NCI-H1417 (cell line): ENCODE measurements around the gene ZDHHC20.

ENCODE experiments used
- DNase-seq, 3 experiments: peaks; one replicate each; lab custom pipeline; 2025; lab: John Stamatoyannopoulos, UW

ZDHHC20 gene

DNA sequence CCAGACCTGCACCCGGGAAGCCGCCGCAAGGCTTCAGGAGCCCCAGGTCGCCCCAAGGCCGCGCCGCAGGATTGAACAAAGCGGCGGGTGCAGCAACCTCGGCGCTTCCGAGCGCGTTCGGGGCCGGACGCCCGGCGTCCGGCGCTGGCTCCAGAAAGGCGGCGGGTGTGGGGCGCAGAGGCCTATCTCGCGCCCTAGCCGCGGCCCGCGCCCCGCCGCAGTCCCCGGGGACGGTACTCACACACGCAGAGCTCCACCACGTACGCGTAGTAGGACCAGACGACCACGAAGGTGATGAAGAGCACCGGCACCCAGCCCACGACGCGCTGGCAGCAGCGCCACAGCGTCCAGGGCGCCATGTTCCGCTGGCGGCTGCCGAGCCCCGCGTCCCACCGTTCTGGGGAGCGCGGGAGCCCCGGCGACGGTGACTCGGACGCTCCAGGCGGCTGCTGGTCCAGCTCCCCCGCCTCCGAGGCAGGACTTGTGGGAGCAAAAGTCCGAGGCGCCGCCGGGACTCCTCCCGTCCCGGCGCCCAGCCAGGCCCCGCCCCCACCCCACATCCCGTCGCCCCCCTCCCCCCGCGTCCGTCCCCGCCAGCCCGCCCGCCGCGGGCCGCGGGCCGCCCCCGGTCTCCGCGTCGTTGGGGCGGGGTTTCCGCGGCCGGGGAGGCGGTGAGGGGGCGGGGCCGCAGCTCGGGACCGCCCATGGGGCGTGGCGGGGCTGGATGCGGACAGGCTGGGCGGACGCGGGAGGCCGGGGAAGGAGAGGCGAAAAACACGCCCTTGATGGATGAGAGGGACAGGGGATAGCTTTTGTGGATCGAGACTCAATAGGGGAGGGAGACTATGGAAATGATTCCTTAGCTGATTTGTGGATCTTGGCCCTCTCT lies at the start of gene ZDHHC20:
TSS of gene ZDHHC20 (minus strand) at position 491 of the 889 bp plus-strand sequence. CDS start at position 359, 132 bp downstream.
- DNase-seq: peak; percentile 82 to 83 (median 83)

GRCh38 chr13:21504379-21504778 lies 45.3 kb upstream of the ZDHHC20 start:
- no peak for DNase-seq

- DNase-seq: no peak
Measured at GRCh38 chr13:21501686-21502085, 42.6 kb upstream of the ZDHHC20 start.

DNA sequence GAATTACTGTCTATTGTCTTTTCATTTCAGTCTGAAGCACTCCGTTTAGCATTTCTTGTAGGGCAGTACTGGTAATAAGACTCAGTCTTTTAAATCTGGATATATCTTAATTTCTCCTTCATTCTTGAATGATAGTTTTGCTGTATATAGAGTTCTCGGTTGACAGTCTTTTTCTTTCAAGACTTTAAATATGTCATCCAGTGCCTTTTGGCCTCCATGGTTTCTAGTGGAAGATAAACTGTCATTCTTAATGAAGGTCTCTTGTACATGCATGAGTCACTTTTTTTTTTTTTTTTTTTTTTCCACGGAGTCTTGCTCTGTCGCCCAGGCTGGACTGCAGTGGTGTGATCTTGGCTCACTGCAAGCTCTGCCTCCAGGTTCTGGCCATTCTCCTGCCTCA lies 27.2 kb upstream of the ZDHHC20 start:
- no peak for DNase-seq

- DNase-seq: no peak
Measured at GRCh38 chr13:21483748-21484147, 24.6 kb upstream of the ZDHHC20 start.

DNA sequence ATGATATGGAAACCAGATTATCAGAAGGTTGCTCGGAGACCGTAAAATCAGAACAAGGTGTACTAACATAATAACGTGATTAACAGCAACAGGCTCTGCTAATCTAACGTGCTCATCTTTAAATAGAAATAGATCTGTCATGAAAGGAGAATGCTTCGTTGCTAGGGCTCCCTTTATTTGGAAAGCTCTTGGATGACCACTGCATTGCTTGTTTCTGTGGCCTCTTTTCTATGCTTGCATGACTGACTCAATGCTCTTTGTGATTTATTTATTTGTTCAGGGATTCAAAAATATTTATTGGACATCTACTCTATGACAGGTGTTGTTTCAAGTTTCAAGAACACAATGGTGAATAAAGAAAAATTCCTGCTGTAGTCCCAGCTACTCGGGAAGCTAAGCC lies 22.3 kb upstream of the ZDHHC20 start:
- peak in 1 of 3 experiments; percentile 31 for DNase-seq

- peak; percentile 30 to 82 (median 54) for DNase-seq
Measured at GRCh38 chr13:21478881-21479808, 20.0 kb upstream of the ZDHHC20 start.

- DNase-seq: peak; percentile 45 to 81 (median 59)
Measured at GRCh38 chr13:21476893-21477472, 17.9 kb upstream of the ZDHHC20 start.

GRCh38 chr13:21475115-21475514 lies 16.0 kb upstream of the ZDHHC20 start:
- no peak for DNase-seq

DNA sequence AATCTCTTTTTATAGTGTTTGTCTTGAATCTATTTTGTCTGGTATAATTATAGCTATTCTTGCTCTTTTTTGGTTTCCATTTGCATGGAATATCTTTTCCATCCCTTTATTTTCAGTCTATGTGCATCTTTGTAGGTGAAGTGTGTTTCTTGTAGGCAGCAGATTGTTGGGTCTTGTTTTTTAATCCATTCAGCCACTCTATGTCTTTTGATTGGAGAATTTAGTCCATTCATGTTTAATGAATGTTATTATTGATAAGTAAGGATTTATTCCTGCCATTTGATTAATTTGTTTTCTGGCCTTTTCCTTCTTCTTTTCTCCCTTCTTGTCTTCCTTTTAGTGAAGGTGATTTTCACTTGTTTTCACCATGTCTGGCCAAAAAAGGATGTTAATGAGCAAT lies 11.7 kb upstream of the ZDHHC20 start:
- DNase-seq: no peak

DNA sequence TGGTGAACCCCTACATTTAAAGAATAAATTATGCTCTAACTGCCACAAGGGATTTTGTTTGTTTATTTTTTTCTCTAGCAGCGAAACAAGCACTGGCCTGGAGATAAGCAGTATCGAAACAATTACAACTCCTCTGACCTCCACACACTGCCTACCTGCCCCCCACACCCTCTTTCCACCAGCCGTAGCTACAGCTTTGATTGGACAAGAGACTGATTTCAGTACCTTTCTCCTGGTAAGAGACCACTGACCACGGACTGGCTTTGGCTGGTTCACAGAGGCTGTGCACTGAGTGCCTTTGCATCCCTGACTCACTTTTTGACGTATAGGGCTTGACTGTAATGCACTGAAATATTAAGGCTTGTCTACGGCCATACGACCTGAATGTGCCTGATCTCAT lies 7.4 kb upstream of the ZDHHC20 start:
- DNase-seq: no peak

- DNase-seq: peak in 2 of 3 experiments; percentile 12 to 28
Measured at GRCh38 chr13:21465710-21466160, 6.6 kb upstream of the ZDHHC20 start.

- no peak for DNase-seq
Measured at GRCh38 chr13:21463424-21463823, 4.3 kb upstream of the ZDHHC20 start.

GRCh38 chr13:21461131-21461530 lies 2.0 kb upstream of the ZDHHC20 start:
- DNase-seq: no peak

DNA sequence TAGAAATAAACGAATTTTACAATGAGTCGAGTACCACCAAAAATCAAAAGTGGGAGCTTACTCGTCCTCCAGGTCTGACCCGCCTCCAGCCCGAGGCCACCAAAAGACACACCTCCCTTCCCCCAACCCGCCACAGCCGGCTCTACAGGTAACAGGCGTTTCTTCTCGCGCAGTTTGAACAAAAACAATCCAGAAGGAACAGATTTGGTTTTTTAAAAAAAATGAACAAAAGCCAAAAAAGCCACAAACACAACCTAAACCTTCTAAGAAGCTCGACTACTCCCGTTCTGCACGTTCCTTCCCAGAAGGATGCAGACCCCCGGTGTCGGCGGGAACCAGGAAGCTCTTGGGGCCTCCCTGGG lies 671 bp downstream of the ZDHHC20 start:
- DNase-seq: peak; percentile 33 to 75 (median 64)

- no peak for DNase-seq
Measured at GRCh38 chr13:21453387-21454081, 5.6 kb downstream of the ZDHHC20 start.

DNA sequence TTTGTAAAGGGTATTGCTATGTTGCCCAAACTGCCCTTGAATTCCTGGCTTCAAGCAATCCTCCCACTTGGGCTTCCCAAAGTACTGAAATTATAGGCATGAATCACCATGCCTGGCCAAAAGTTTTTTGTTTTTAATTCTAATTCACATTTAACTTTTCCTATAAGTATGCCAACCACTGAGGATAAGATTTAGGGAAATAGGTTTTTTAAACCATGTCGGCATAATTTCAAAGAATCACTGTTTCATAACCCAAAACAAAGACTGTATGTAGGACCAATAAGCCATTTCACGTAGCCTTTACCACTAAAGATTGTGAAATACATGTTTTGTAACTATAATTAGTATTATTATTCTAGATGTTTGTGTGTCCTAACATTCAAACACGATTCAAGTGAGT lies 8.2 kb downstream of the ZDHHC20 start:
- no peak for DNase-seq

DNA sequence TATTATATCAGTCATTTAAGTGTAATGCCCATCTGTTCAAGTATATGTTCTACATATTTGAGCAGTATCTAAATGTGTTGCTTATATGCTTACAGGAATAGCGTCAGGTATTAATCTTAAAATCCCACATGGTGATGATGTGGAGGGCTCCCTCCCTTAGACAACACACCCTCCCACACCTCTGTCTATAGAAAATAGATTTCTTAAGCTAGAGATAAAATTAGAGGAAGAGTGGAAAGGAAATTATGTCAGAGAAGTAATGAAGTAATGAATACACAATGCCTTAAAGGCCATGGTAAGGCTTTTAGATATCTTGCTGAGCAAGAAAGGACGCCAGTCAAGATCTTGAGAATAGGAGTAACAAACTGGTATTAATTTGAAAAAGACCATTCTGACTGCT lies 12.4 kb downstream of the ZDHHC20 start:
- DNase-seq: no peak

DNA sequence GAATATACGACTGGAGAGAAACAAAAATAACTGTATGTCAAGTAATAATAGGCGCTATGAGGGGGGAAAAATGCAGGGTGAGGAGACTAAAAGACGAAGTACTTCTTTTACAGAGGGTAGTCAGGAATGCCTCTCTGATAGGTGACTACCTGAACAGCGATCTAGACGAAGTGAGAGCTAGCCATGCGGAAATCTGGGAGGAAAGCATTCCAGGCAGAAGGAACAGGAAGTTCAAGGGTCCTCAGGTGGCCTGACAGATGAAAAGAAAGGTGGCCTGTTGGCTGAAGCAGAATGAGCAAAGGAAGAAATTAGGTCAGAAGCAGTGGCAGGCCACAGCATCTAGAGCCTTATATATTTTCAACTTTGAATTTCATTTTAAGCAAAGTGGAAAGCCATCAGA lies 13.3 kb downstream of the ZDHHC20 start:
- no peak for DNase-seq

- DNase-seq: no peak
Measured at GRCh38 chr13:21443171-21443570, 15.9 kb downstream of the ZDHHC20 start.

GRCh38 chr13:21436582-21436981 lies 22.5 kb downstream of the ZDHHC20 start:
- DNase-seq: no peak
